SHP77 treated with DMSO at 0.1 percent for 48 hours (cell line): ENCODE results near the gene KCNMA1.

Experiments used
- DNase-seq: peaks from one replicate; lab custom pipeline; 2025; lab: John Stamatoyannopoulos, UW

KCNMA1 gene

DNA sequence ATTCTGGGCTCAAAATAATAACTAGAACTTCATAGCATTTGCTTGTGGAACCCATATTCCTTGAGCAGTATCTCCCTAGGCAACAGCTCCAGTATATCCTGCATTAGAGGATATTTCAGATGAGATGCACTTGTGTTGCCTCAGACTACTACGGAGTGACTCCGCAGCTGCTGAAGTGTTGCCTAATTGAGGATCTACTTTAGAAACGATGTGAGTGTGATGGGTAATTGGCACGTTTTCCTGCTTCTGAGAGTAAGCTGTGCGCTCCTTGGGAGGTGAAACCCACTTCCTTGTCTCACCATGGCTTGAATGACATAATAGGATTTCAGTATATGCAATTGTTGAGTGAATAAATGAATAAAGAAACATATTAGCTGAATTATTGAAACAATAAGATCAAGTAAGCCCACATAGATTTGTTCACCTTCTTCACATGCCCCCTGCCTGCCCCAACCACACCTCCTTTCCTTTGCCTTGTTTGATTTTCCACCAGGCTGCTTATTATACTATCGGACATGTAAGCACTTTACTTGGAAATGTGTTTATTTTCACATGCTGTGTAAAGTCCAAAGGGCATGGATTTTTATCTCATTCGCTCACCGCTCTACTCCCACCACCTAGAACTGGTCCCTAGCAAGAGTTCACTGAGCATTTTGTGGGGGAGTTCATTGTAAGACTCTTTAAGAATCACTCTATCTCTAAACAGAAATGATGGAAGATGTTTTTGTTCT is 303.8 kb downstream of the KCNMA1 start:
- no peak for DNase-seq

DNA sequence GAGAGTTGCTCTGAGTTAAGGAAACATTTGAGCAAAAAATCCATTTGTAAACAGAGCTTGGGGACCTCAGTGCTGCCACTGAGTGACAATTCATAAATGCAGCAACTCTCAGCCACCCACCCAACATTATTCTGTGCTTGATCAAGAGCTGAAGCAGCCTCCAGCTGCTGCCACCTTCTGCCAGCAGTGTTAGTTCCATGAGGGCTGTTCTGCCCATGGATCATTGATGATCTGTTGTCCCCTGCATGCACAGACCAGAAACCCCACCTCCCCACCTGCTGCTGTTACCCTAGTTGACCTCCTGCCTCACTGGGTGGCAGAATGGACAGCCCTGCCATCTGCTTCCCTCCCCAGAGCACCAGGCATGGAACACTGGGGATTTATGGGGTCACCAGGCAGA is 305.4 kb downstream of the KCNMA1 start:
- DNase-seq = peak; percentile 8

DNA sequence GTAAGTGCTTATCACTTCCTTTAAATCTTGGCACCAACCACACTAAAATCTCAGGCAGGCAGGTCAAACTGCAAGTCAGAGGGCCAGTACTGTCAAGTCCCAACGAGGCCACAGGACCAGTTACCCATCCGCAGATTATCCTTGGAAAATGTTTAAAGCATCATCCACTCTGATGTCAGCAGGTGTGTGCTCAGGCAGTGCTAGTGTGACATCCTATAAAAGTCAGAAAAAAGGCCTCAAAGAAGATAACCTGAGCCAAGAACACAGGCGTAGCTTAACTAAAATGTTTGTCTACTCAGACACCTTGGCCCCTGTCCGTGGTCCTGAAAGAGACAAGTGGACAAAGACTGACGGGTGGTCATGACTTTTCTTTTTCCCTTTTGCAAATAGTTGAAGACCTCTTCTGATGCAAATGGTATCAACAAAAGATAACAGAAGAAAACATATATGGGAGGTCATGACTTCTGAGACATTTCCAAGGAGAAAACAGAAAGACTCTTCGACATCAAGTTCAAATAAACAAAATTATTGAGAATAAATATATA is 309.3 kb downstream of the KCNMA1 start:
- DNase-seq = no peak

DNA sequence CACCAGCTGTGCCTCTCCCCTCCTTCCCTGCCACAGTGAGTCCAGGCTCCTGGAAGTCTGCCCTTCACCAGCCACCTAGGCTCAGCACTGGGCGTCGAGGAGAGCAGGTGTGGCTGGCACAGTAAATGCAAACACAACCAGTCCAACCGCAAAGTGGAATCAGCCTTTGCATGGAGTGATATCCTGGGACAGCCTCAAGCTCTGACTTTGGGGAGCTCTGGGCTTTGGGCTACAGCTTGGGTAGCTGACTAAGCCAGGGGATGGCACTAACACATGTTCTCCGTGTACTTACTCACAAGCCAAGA is 312.4 kb downstream of the KCNMA1 start:
- DNase-seq = no peak

DNA sequence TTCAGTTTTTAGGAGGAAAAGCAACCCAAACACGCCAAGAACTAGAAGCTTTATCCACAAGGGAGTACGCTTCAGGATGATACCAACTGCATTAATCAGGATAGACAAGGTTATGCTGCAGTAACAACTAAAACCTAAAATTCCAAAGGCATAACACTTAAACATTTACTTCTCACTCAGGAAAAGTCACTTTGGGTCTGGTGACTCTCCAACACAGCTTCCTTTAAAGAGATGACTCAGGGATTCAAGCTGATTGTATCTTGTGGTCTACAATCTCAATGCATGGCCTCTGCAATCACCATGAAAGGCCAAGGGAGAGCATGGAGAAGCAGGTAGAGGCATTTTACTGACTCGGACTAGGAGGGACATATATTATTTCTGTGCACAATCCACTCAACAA is 315.8 kb downstream of the KCNMA1 start:
- no peak for DNase-seq

DNA sequence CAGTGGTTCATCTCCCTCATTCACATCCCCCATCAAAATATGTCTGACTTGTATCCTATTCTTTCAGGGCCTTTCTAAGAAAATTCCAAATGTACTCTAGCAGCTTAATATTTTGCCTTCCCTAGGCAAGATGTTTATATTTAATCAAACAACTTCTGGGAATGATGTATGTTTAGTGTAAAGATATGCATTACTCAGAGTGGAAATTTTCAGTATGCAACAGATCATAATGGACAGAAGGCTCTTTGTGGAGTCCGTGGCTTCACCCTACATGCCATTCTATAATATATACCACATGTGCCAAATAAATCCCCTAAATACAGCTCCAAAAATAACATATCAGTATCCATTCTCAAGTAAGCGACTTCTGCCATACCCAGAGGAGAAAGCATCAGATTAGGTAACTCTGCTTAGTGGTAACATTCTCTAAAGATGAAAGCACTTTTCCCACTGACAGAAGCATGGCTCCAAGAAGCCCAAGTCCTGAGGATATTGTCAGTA is 316.6 kb downstream of the KCNMA1 start:
- no peak for DNase-seq

DNA sequence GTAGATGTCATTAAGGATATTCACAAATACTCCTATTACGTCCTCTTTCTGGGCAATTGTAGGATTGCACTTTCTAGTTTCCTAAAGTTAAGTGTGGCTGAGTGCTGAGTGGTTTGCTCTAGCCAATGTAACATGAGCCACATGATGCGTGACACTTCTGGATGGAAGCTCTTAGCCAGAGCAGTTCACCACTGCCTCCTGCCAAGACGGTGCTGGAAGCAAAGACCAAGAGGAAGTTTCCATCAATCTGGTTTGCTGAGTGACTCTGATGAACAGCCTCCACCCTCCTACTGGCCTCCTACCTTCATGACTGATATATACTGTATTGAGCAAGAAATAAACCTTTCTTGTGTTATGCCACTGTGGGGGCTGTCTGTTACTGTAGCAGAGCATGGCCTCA is 318.1 kb downstream of the KCNMA1 start:
- no peak for DNase-seq

DNA sequence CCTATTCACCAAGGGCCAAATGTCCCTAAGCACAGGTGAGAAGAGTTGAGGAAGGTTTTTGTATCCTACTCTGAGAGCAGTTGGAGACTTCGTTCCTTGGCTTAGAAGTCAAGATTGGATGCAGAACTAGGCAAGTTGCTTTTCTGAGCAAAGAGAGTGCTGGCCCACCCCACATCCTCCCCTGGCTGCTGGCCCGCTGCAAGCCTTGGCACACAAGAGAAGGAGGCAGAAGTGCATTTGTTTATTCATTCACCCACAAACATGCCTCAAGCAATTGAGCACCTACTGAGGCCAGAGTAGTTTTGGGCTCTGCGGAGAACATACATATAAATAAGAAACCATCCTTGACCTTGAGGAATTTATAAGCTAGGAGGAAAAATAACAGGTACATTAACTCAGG is 318.9 kb downstream of the KCNMA1 start:
- DNase-seq = no peak

DNA sequence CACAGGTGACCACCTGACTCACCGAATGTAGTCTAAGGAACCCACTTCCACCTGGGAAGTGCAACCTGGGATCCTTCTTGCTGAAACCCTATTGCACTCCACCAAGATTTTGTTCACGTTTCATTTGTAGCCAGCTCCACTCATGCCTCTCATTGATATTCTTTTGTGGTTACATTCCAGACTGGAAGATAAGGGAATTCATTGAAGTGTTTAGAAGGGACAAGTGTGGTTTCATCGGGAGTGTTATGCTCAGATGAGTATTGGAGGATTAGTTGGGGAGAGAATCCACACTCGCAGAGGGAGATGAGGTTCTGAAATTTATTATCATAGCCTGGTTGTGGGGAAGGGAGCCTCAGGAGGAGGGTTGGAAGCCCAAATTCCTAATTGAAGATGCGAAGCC is 320.4 kb downstream of the KCNMA1 start:
- no peak for DNase-seq

DNA sequence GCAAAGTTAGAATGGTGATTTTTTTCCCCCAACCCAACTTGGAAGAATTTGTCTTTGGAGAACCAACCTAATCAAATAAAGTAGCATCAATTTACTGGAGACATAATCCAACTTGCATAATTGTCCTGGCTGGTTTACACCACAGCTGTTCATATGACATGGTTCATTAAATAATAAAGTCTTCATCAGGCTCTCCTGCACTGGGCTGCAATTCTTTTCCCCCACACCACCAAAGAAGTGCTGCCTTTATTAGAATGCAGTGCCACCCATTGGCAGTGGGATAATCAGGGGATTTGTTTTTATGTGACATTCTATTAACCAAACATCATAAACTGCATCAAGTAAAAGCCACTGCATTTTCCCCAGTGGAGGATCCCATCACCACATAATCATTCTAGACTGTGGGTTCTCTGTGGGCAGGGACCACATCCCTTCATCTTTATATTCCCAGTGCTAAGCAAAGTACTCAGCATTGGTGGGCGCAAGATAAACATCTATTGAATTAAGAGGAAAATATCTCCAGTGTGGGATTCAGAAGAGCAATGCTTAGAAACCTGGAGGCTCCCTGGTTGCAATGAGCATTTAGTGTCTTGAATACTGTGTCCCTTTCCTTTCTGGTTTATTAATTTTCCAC is 322.0 kb downstream of the KCNMA1 start:
- DNase-seq = no peak

DNA sequence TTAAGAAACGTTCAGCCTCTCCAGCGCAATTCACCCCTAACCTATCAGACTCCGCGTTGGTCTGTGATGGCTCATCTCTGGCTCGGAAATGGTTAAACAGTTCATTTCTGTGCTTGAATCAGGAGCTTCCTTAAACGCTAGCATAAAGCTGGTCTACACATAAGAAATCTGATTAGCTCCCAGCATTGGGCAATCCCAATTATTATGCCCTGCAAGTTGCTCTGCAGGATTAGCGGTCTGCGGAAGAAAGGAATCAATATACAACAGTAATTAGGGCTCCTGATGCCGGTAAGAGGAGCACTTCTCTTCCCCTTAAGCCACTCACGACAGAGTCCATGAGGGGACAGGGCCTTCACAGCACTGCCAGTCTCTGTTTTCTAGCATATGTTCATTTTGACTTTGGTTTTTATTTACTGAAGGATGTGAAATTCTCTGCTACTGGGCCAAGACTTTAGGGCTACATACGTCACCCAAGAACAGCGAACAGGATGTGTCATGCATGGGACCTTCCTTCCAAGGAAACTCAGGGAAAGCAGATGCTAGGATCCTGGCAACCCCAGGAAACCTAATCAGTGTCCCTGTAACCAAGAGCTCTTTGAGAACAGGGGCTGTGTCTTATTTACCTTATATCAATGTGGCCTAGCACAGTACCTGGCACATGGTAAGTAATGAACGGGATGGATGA is 324.4 kb downstream of the KCNMA1 start:
- DNase-seq = no peak

DNA sequence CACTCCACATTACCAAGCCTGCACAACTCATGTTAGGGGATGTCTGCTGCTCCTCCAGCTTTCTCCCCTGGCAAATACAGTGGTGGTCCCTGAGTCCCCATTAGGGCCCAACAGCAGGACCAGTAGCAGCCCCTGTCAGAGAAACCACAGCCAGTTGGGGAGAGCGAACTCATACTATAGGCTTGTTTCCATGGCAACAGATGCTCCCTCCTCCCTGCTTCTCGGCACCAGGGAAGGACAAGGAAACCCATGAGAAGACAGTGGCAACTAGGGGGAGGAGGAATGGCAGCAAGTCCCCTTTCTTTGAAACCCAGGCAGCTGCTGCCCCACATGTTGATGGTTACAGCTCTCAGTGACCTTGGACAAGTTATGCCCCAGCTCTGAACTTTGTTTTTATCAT is 326.4 kb downstream of the KCNMA1 start:
- no peak for DNase-seq

DNA sequence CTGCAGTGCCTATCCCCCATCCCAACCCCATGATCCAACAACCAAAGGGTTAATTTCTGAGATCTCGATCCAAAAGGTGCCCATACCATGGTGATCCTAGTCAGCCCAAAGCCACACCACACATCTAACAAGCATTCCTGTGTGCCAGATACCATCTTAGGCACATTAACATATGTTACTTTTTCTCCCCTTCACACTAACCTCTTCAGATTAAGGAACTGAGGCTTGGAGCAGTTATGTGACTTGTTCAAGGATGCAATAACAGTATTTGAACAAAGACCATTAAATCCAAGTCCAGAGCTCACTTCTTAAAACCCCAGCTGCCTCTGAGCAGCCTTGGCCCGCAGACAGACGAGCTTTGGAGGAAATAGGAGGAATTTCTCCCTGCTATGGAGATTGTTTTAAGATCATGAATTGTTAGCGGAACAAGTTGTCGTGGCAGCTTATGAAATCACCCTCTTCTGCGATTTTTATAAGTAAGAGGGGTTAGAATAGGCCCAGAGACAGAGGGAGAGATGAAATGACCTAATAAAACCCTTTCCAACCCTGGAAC is 327.2 kb downstream of the KCNMA1 start:
- no peak for DNase-seq

DNA sequence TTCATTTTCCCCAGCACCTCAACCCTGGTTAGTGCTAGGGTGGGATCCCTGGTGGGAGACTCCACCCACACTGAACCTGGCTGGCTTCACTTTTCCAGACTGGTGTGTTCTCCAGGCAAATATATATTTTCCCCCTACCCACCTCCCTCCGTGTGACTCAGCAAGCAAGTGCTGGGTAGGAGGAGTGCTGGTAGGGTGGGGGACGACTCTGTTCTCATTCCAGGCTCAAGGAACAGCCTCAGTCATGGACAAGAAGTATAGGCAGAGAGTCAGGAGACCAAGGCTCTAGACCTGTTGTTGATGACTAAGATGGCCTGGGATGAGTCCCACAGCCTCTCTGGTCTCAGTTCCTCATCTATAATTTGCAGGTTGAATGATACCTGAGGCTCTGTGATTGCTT is 328.1 kb downstream of the KCNMA1 start:
- no peak for DNase-seq

DNA sequence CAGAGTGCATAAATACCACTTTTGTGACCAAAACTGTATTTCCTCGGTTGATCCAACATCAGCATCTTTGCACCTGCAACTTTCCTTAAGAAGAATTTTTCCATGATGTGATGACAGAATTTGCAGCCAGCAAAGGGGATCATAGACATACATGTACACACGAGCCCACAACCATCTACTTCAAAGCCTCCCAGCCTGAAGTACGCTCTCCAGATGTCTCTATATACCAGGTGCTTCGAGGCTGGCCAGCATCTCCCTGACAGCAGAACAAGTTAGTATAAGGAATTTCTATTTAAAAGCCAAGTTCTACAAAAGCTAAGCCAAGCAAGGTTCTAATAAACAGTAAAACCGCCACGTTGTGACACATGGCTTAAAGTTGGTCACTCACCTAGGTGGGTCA is 328.5 kb downstream of the KCNMA1 start:
- DNase-seq = no peak

DNA sequence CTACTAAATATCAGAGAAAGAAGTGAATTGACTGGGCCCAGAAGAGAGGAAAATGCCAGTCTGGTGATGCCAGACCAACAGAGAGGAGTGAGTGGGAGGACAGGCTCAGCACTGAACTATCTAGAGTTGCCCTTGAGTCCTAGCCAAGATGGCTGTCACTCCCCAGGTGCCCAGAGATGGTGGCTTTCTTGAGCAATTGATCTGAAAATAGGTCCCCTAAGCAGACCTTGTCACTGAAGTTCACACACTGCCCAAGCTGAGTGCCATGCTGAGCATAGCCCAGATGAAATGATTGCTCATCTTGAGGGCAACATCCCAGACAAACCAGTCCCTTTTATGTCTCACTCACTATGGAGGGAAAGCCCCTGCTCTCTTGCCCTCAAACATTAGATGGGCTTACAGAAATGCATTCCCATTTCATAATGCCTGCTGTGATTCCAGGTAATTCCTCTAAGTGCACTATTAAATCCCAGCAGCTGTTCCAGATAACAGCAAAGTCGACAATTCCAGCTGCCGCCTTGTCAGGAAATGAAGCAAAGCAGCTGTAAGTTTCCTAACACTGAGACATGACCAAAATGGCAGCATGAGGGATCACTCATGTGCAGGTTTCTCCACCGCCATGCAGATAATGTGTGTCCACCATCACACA is 329.4 kb downstream of the KCNMA1 start:
- no peak for DNase-seq

DNA sequence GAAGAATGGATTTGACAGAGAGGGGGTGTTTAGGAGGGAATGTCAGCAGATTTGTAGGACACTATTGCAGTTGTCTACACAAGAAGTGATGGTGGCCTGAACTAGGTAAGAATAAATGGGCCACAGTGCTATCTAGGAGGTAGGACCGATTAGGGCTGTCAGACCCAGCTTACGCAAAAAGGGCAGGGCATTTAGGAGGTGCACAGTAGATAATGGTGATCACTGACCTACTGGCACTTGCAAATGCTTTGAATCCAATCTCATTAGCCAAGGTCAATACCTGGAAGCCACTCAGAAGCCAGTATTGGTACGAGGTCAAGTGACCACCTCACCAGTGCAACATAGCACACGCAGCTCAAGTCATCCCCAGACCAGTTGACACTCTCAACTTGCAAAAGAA is 330.9 kb downstream of the KCNMA1 start:
- no peak for DNase-seq

DNA sequence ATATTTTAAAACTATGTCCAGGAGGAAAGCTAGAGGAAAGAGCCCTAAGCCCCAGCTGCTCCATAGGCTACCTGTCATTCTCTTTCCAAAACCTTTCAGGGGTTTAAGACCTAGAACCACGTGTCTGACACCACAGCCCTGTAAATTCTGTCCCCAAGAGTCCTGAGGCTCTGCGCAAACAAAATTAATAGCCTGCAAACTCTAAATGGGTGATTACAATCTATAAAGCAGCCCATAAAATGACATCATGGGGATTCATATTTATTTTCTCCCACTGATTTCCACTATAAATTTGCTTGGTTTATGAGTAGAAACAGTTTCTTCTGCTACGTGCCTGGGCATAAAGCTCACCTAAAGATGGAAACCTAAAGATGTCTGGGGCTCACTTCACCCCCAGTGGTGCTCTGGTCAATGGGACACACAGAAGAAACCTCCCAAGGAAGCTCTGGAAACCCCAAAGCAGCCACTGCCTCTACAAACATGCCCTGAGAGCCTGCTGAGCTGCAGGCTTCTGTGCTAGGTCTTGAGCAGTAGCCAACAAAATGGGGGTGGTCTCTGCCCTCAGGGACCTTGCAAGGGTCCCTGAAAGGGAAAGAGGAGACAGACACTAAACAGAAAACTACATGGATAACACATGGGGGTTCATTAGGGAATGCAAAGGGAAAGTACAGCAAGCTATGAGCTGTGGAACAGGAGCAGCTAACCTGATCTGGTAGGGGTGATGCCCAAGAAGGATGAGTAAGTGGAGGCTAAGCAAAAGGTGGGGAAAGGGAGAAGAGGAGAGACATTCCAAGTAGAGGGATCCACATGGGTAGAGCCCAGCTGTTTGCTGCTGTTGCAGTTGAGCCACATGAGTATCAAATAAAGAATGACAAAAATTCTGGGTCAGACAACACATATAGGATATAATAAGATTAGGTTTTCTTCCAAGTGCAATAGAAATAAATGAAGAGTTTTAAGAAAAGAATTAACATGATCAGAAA is 331.7 kb downstream of the KCNMA1 start:
- no peak for DNase-seq

DNA sequence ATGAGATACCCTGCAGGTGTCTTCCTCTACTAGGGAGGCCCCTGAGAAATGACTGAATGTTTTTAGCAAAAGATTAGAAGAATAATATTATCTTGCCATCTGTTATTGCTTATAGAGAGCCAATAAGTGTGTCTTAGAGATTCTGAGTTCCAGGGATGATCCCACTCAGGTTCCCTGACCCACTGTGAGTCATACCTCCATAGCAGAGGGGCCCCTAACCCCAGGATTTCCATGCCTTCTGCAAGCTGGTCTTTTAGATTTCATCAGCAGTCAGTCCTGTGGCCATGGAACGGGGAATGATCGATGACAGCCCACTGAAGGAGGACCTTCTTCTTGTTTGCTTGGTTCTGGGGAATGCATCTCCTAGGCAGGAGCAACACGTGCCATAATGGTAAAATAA is 333.4 kb downstream of the KCNMA1 start:
- DNase-seq = no peak

DNA sequence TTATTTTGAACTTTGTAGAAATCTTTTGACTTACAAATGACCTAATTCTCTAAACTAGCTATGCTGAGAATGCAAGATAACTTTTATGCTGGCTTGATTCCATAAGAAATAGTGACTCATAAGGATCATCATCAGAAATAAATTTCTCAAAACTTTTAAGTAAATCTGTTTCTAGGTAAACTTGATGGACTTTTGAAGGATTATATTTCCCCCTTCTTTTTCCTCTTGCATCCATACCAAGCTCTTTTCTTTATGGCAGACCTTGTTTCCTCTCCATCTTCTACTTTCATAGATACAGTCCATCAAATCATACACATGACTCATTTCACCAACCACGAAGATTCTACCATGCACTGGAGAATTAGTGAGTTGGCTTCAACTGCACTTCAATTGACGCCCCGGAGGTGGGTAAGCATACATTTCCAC is 336.3 kb downstream of the KCNMA1 start:
- DNase-seq = no peak

DNA sequence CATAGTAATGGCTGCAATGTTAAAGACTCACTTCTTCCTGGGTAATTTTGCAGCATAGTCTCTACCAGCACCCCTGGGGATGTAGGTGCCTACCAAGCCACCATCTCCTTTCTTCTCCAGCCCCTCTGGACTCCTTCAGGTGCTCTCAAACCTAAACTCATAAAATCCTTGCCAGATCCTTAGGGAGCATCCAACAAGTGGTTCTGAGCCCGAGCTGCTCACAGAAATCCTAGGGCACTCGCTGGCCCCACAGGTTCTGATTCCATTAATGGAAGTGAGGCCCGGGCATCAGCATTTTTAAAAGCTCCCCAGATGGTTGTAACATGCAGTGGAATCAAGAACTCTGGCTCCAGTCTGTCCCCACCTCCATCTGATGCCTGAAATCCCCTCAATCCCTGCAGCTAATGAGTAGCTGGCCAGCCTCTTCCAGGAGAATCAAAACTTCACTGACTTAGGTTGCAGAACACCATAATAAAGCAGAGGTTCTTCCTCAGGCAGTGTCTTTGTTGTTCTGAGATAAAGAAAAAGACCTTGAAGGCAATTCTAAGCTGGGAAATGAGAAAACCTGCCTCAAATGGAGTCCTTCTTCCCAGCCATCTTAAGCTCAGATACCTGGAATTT is 336.8 kb downstream of the KCNMA1 start:
- no peak for DNase-seq
